Endometrium (tissue), 2 donors: ENCODE data around the gene ATN1.

Experiments used
- FAIRE-seq: peaks from 2 replicates; lab custom pipeline; 2012; peaks lifted over from hg19 to GRCh38; lab: Jason Lieb, UNC
- donor health status: control.
- donor health status: control.

Gene ATN1

DNA sequence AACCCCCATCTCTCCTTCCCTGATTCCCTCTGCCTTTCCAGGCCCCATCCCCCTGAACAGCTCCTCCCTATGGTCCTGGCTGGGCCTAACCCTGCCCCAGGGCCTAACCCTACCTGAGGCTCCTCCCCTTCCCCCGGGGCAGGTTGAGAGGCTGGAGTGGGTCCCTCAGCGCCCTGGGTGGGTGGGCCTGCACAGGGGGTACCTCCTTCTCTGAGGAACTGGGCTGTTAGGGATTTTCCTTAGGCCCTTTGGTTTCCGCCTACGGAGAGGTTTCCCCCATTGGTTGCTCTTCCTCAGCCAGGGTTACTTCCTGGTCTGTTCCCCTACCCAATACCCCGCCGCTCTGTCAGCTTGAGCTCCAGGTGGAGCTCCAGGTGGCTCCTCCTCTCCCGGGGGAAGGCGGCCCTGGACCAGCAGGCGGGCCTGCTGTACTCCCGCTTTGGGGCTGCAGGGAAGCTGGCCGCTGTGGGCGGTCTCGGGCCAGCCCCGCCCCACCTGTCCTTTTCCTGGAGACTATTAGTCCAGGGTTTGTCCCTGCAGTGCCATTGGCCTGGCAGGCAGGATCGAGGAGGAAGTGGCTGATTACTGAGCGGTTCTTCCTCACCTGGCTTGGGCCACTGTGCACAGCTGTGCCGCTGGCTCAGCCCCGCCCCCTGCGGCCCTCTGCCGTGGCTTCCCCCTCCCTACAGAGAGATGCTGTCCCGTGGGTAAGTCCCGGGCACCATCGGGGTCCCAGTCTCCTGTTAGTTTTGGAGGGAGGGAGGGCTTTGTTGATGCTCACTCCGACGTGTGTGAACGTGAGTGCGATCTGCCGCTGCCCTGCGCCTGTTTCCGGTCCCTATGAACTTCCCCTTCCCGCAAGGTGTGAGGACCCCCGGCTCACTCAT lies 18.5 kb downstream of the ATN1 start:
- FAIRE-seq = no peak

- FAIRE-seq = no peak
Observed at GRCh38 chr12:6946920-6947374, 19.2 kb downstream of the ATN1 start.

DNA sequence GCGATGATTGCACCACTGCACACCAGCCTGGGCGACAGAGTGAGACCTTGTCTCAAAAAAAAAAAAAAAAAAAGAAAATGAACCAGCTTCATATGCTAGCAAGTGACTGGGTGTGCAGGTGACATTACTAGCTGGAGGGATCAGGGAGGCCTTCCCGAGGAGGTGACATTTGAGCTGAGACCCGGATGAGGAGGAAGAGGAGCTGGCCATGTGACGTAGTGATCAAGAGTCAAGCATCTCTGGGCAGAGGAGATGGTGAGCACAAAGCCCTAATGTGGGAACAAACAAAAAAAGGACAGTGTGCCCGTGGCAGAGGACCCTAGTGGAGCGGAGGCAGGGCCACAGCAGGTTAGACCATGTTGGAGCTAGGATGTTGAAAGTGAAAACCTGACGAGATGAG lies 19.9 kb downstream of the ATN1 start:
- no peak for FAIRE-seq

- no peak for FAIRE-seq
Observed at GRCh38 chr12:6948873-6949594, 21.3 kb downstream of the ATN1 start.

DNA sequence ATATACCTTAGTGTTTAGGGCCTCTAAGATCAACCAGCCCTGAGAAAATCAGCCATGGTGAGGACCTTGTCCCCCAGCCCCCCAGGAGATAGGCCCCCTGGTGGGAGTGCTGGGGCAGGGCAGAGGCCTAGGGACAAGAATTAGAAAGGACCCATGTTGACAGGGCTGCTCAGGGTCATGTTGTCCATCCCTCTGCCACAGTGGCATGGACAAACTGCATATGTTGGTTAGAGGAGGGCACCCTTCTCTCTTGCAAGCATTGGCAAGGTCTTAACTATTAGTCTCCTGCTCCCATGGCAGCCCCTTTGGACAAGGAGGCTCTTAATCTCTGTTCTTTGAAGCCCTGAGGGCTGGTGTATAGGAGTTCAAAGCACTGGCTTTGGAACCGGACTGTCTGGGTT lies 22.6 kb downstream of the ATN1 start:
- FAIRE-seq = no peak

DNA sequence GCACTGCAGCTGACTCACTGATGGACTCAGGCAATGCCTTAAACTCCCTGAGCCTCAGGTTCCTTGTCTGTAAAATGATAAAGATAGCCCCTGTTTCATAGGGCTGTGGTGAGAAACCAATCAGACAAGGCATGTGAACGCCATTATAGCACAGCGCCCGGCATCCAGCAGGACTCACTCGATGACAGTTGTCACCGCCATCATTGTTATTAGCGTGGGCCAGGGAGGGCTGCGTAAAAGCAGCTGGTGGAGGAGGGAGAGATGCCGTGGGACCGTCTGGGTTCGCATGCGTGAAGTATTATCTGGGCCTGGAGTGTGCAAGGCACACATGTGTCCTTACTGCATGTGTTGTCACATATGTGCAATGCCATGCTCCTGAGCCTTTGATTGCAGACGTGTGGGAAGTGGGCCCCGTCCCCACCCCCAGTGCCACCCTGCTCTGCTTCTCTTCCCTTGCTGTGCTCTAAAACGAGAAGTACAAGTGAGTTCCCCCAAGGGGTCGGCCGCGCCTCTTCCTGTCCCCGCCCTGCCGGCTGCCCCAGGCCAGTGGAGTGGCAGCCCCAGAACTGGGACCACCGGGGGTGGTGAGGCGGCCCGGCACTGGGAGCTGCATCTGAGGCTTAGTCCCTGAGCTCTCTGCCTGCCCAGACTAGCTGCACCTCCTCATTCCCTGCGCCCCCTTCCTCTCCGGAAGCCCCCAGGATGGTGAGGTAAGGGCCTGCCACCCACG lies 23.2 kb downstream of the ATN1 start, which contains the start of gene PTPN6:
PTPN6 (plus strand) TSS at position 546 of the 730 bp plus-strand sequence; CDS start at position 703, 157 bp downstream.
- FAIRE-seq = no peak

DNA sequence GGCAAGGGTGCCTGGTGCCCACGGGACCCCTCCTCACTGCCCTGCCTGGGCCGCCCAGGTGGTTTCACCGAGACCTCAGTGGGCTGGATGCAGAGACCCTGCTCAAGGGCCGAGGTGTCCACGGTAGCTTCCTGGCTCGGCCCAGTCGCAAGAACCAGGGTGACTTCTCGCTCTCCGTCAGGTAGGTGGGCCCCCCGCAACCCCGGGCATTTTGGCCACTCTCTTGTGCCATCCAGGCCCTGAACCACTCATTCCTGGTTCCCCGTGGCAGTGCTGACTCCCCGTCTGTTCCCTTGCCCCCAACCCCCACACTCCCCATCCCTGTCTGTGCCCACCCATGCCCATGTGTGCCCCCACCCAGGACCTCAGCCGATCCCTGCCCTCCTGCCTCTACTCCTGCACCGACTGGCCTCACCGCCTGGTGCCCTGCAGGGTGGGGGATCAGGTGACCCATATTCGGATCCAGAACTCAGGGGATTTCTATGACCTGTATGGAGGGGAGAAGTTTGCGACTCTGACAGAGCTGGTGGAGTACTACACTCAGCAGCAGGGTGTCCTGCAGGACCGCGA lies 23.9 kb downstream of the ATN1 start:
- no peak for FAIRE-seq

DNA sequence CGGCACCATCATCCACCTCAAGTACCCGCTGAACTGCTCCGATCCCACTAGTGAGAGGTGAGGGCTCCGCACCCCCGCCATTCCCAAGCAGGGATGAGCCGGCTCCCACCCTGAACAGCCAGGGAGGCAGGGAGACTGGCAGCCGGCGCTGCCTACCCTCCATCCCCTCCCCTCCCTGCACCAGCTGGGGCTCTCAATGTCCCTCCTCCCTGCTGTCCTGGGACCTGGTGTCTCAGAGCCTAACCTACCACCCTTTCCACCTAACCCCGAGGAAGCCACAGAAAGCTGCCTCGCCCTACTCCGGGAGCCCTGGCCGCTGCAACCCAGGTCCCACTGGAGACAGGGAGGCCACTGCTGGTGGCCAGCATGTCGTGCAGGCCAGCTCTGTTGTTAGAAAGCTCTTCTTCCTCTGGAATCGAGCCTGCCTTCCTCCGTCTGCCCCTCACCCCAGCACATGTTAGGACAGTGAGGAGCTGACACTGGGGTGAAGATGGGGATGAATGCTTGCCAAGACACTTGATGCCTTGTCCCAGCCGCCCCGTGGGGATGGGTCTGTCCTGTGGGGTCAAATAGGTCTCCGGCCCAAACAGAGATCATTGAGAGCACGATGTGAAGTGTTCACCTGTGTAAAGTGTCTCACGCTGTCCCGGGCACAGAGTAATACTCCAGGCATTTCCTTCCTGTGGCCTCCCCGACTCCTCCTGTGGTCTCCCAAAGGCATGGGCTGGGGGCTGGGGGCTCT lies 24.5 kb downstream of the ATN1 start:
- FAIRE-seq = no peak

GRCh38 chr12:6952863-6953441 lies 25.2 kb downstream of the ATN1 start:
- no peak for FAIRE-seq

GRCh38 chr12:6953442-6954315 lies 25.9 kb downstream of the ATN1 start:
- FAIRE-seq = no peak

GRCh38 chr12:6954316-6955107 lies 26.8 kb downstream of the ATN1 start:
- no peak for FAIRE-seq

DNA sequence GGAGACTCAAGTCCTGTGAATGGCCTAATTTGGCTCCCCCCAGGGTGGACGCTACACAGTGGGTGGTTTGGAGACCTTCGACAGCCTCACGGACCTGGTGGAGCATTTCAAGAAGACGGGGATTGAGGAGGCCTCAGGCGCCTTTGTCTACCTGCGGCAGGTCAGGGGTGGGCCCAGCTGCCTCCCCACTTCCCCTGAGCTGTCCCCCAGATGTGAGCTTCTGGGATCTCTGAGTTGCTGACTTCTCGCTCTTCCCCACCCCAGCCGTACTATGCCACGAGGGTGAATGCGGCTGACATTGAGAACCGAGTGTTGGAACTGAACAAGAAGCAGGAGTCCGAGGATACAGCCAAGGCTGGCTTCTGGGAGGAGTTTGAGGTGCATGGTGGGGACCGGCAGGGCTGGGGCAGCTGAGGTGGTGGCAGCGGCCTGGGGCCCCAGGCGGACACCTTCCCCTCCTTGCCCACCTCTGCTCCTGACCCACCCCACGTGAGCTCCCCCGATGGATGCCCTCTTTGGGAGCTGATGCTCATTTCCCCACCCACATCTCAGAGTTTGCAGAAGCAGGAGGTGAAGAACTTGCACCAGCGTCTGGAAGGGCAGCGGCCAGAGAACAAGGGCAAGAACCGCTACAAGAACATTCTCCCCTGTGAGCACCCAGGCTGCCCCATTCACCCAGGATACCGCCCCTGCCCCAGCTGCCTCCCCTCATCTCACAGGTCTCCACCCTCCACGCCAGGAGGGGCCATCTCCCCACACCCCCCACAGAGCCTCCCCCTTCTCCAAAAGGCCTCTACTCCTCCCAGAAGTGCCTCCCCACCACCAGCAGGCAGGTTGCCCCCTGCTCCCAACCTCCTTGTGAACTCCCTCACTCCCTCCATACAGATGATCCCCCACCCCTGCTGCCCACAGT lies 27.6 kb downstream of the ATN1 start:
- FAIRE-seq = no peak

- no peak for FAIRE-seq
Observed at GRCh38 chr12:6956021-6956727, 28.4 kb downstream of the ATN1 start.

DNA sequence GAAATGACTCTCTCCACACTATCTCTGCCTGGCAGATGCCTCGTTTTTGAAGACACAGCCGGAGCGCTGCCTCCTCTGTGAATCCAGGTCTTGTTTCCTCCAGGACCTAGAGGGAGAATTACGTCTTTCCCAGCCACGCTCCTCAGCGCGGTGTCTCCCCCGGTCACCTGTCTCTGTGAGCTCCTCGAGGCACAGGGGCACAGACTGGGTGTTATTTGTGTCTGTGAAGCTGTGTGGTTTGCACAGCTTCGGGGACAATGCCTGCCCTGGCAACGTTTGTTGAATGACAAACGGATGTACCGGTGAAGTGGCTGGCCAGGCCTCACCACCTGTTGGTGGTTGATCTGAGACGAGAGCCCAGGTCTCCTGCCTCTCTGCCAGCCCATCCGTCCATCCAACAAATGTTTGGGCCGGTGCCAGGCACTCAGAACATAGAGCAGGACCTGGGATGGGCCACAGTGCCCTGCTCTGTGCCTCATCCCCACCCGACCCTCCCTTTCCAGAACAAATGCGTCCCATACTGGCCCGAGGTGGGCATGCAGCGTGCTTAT lies 29.5 kb downstream of the ATN1 start:
- FAIRE-seq = no peak

GRCh38 chr12:6957741-6958608 lies 30.2 kb downstream of the ATN1 start:
- no peak for FAIRE-seq

GRCh38 chr12:6958609-6959057 lies 30.9 kb downstream of the ATN1 start:
- no peak for FAIRE-seq
